ENCODE data around the gene SCN1A.

DNA sequence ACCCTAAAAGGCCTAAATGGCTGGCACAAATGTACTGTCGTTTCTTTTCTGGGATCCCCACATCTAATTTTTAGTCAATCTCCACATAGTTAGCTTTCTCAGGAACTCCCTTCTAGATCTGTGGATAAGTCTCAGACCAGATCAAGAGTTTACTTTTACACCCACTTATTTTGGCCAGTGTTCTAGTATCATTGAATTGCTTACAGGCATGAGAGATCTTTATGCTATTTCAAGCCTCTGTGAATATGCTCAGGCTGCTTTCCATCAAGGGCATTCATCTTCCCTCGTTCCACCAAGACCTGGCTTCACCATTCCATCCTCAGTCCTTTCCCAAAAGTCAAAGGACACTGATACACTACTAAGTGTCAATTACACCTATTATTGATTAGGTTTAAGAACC is 27.8 kb upstream of the SCN1A start:
- TF ChIP-seq, protein P1, sequence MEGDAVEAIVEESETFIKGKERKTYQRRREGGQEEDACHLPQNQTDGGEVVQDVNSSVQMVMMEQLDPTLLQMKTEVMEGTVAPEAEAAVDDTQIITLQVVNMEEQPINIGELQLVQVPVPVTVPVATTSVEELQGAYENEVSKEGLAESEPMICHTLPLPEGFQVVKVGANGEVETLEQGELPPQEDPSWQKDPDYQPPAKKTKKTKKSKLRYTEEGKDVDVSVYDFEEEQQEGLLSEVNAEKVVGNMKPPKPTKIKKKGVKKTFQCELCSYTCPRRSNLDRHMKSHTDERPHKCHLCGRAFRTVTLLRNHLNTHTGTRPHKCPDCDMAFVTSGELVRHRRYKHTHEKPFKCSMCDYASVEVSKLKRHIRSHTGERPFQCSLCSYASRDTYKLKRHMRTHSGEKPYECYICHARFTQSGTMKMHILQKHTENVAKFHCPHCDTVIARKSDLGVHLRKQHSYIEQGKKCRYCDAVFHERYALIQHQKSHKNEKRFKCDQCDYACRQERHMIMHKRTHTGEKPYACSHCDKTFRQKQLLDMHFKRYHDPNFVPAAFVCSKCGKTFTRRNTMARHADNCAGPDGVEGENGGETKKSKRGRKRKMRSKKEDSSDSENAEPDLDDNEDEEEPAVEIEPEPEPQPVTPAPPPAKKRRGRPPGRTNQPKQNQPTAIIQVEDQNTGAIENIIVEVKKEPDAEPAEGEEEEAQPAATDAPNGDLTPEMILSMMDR (IDR thresholded peaks at IDR 0.05) = no peak
- no peak for TF ChIP-seq POLR2A (IDR thresholded peaks at IDR 0.05; ENCODE audit: low read depth)

Measured in esophagus muscularis mucosa (tissue), 3 donors.